ENCODE measurements around the gene FAM151A.

Gene FAM151A

GRCh38 chr1:54623216-54624007 is at the start of gene FAM151A:
FAM151A (minus strand) TSS chr1:54623525; CDS start chr1:54623395, 130 bp downstream.
- DNase-seq, result no peak

- DNase-seq, result peak; percentile 76
These were observed 48.8 kb upstream of the FAM151A start for GRCh38 chr1:54671985-54672608.

- DNase-seq, result no peak
These were observed 45.2 kb upstream of the FAM151A start for GRCh38 chr1:54668567-54668966.

GRCh38 chr1:54667797-54668196 is 44.5 kb upstream of the FAM151A start:
- no peak for DNase-seq

GRCh38 chr1:54666333-54666732 is 43.0 kb upstream of the FAM151A start:
- DNase-seq, result no peak

GRCh38 chr1:54665852-54666251 is 42.5 kb upstream of the FAM151A start:
- DNase-seq, result no peak

- no peak for DNase-seq
These were observed 41.0 kb upstream of the FAM151A start for GRCh38 chr1:54664364-54664763.

GRCh38 chr1:54663725-54664124 is 40.4 kb upstream of the FAM151A start:
- no peak for DNase-seq

GRCh38 chr1:54658164-54658913 is 35.0 kb upstream of the FAM151A start:
- DNase-seq, result no peak

- no peak for DNase-seq
These were observed 29.7 kb upstream of the FAM151A start for GRCh38 chr1:54653036-54653435.

- DNase-seq, result no peak
These were observed 28.8 kb upstream of the FAM151A start for GRCh38 chr1:54652168-54652567.

- no peak for DNase-seq
These were observed 28.3 kb upstream of the FAM151A start for GRCh38 chr1:54651608-54652007.

- DNase-seq, result no peak
These were observed 27.1 kb upstream of the FAM151A start for GRCh38 chr1:54650417-54650816.

GRCh38 chr1:54649921-54650320 is 26.6 kb upstream of the FAM151A start:
- no peak for DNase-seq

- DNase-seq, result no peak
These were observed 26.0 kb upstream of the FAM151A start for GRCh38 chr1:54649130-54649898.

GRCh38 chr1:54645806-54646676 is 22.7 kb upstream of the FAM151A start:
- no peak for DNase-seq

- no peak for DNase-seq
These were observed 20.4 kb upstream of the FAM151A start for GRCh38 chr1:54643736-54644135.

GRCh38 chr1:54640863-54641836 is 17.8 kb upstream of the FAM151A start, which contains the start of gene MROH7:
MROH7 (plus strand) TSS chr1:54641786; CDS start chr1:54652927, 11,141 bp downstream.
- no peak for DNase-seq

- DNase-seq, result no peak
These were observed 17.0 kb upstream of the FAM151A start for GRCh38 chr1:54640361-54640760.
